ENCODE measurements around the gene ZC3H13. TPM values are rescaled to one million over a fixed set of nuclear protein-coding genes. Genes with fewer than 3 reads are reported as not detected.
A peak's percentile ranks its signal among the peaks of the same experiment; 100 is the strongest.

Gene ZC3H13
- total and polyA plus RNA-seq, 2 donors (not counting 1 experiment from before 2014, with no cell fraction given) = 4.8 to 65.7 TPM

GRCh38 chr13:46051968-46052318 lies 603 bp downstream of the ZC3H13 start:
- no peak for TF ChIP-seq EZH2 (IDR thresholded peaks at IDR 0.05; ENCODE audit: borderline replicate concordance, insufficient read depth, low read depth, low read length, poor library complexity, severe bottlenecking)
- DNase-seq = no peak
- H3K4me3 Mint-ChIP-seq = peak overlapping the region; percentile 96
- Histone ChIP-seq H3K79me2 (ENCODE audit: control insufficient read depth, insufficient read depth, low read length) (peaks cover 47% of the 10 kb centered on the region), H3K4me2 (replicated peaks; ENCODE audit: low read depth, low read length, poor library complexity, severe bottlenecking) (peak overlapping the region; percentile 76), H3K27ac (ENCODE audit: low read length in 2 of 2) (peak overlapping the region; percentile 89 to 96), H3K4me3 (ENCODE audit: control extremely low read depth in 1 of 5, extremely low read depth in 1 of 5, insufficient read depth in 1 of 5, low read depth in 2 of 5, low read length in 4 of 5) (peak overlapping the region; percentile 84 to 95 (median 88)), H3K9ac (ENCODE audit: low read length) (peak overlapping the region; percentile 80), H3K9me3 (ENCODE audit: control extremely low read depth in 1 of 3, control insufficient read depth in 2 of 3, insufficient read depth in 1 of 3, low read length in 2 of 3) (no peaks in the 10 kb centered on the region), H3K4me1 (ENCODE audit: control insufficient read depth in 2 of 2, insufficient read depth in 2 of 2, low read length in 2 of 2) (peaks cover 19 to 26% of the 10 kb centered on the region in 2 donors), H3K36me3 (replicated peaks in 1 of 2; ENCODE audit: control extremely low read depth in 1 of 2, control insufficient read depth in 1 of 2, extremely low read depth in 1 of 2, insufficient read depth in 2 of 2, low read length in 1 of 2) (no peaks in the 10 kb centered on the region), H2AFZ (ENCODE audit: insufficient read depth, low read depth, low read length, poor library complexity, severe bottlenecking) (peak overlapping the region; percentile 83), H3K27me3 (replicated peaks in 1 of 4; ENCODE audit: control extremely low read depth in 1 of 4, control insufficient read depth in 3 of 4, insufficient read depth in 4 of 4, low read length in 3 of 4) (peaks cover 0 to 3% (median 0%) of the 10 kb centered on the region in 4 experiments), H4K20me1 (ENCODE audit: control insufficient read depth, insufficient read depth, low read length, poor library complexity, severe bottlenecking) (peaks cover 17% of the 10 kb centered on the region)
- no CpG with 5 or more reads among the region's 7 CpGs for WGBS (ENCODE audit: insufficient coverage)
- H3K27me3 Mint-ChIP-seq = peaks cover 6% of the 10 kb centered on the region
- no peak for ATAC-seq (ENCODE audit: low read depth)
- intact Hi-C loops (cut with micrococcal nuclease) = loop anchor here (1.0 to 10.0 kb wide), 9 partner anchors 75 to 1953 kb away; partner anchors contain the start of genes COG3, ESD, LRRC63 and SUCLA2
- H3K4me1 Mint-ChIP-seq = peaks cover 33% of the 10 kb centered on the region
- ChIA-PET CTCF (interaction anchor here (0.7 kb wide), 1 partner anchor 41 kb away, joined by 3 read pairs; no protein-coding TSS in a partner anchor), POLR2A (interaction anchor here (0.6 kb wide), 2 partner anchors 500 to 532 kb away, joined by 3 read pairs; no protein-coding TSS in a partner anchor)
- H3K9me3 Mint-ChIP-seq (ENCODE audit: insufficient read depth) = no peaks in the 10 kb centered on the region
- peak overlapping the region; percentile 95 for H3K27ac Mint-ChIP-seq

GRCh38 chr13:46050771-46051170 lies 1.8 kb downstream of the ZC3H13 start:
- intact Hi-C loops (cut with micrococcal nuclease) = loop anchor here (5.0 to 10.0 kb wide), 6 partner anchors 77 to 1954 kb away; partner anchors contain the start of genes COG3, SUCLA2 and TSC22D1
- Mint-ChIP-seq H3K27ac (no peak overlapping the region), H3K27me3 (peaks cover 6% of the 10 kb centered on the region), H3K9me3 (ENCODE audit: insufficient read depth) (no peaks in the 10 kb centered on the region), H3K4me1 (peaks cover 36% of the 10 kb centered on the region), H3K4me3 (no peak overlapping the region)
- H3K9ac ChIP-seq (ENCODE audit: low read length) = no peak overlapping the region
- no peaks in the 10 kb centered on the region for H3K36me3 ChIP-seq (replicated peaks in 1 of 2; ENCODE audit: control extremely low read depth in 1 of 2, control insufficient read depth in 1 of 2, extremely low read depth in 1 of 2, insufficient read depth in 2 of 2, low read length in 1 of 2)
- H2AFZ ChIP-seq (ENCODE audit: insufficient read depth, low read depth, low read length, poor library complexity, severe bottlenecking) = no peak overlapping the region
- no peak for ATAC-seq (ENCODE audit: low read depth)
- H3K4me3 ChIP-seq (ENCODE audit: control extremely low read depth in 1 of 5, extremely low read depth in 1 of 5, insufficient read depth in 1 of 5, low read depth in 2 of 5, low read length in 4 of 5) = no peak overlapping the region
- no peak for TF ChIP-seq EZH2 (IDR thresholded peaks at IDR 0.05; ENCODE audit: borderline replicate concordance, insufficient read depth, low read depth, low read length, poor library complexity, severe bottlenecking)
- no peaks in the 10 kb centered on the region for H3K9me3 ChIP-seq (ENCODE audit: control extremely low read depth in 1 of 3, control insufficient read depth in 2 of 3, insufficient read depth in 1 of 3, low read length in 2 of 3)
- DNase-seq = no peak
- no peak overlapping the region for H3K27ac ChIP-seq (ENCODE audit: low read length in 2 of 2)
- POLR2A ChIA-PET = no interaction called here
- peaks cover 54% of the 10 kb centered on the region for H3K79me2 ChIP-seq (ENCODE audit: control insufficient read depth, insufficient read depth, low read length)
- peaks cover 19 to 26% of the 10 kb centered on the region in 2 donors for H3K4me1 ChIP-seq (ENCODE audit: control insufficient read depth in 2 of 2, insufficient read depth in 2 of 2, low read length in 2 of 2)
- no peaks in the 10 kb centered on the region for H3K27me3 ChIP-seq (replicated peaks in 1 of 4; ENCODE audit: control extremely low read depth in 1 of 4, control insufficient read depth in 3 of 4, insufficient read depth in 4 of 4, low read length in 3 of 4)
- CTCF ChIA-PET = no interaction called here
- peaks cover 21% of the 10 kb centered on the region for H4K20me1 ChIP-seq (ENCODE audit: control insufficient read depth, insufficient read depth, low read length, poor library complexity, severe bottlenecking)
- H3K4me2 ChIP-seq (replicated peaks; ENCODE audit: low read depth, low read length, poor library complexity, severe bottlenecking) = peak overlapping the region; percentile 76

All from B cell (primary cell).